Trophoblast cell (in vitro differentiated cells and primary cell): ENCODE results near the gene NDUFA11.
A peak's percentile ranks its signal among the peaks of the same experiment; 100 is the strongest.

Experiments used
- DNase-seq, 2 donors: peaks; one replicate each; pipeline ENCODE4 v3.0.0-alpha.2; 2016
- H2AFZ ChIP-seq: 2 replicates; pipeline ENCODE4 v1.6.1; 2013; ENCODE audit warnings: low read length, moderate library complexity, mild to moderate bottlenecking; ENCODE audit not compliant: insufficient read depth, poor library complexity
- H2AK5ac ChIP-seq: 2 replicates; pipeline ENCODE4 v1.6.1; 2013; ENCODE audit warnings: mild to moderate bottlenecking, low read length
- H2BK120ac ChIP-seq: 2 replicates; pipeline ENCODE4 v1.6.1; 2013; ENCODE audit warnings: low read length, mild to moderate bottlenecking, moderate library complexity; ENCODE audit not compliant: insufficient read depth, poor library complexity
- H2BK12ac ChIP-seq: 2 replicates; pipeline ENCODE4 v1.6.1; 2013; ENCODE audit warnings: mild to moderate bottlenecking, low read length, moderate library complexity
- H2BK5ac ChIP-seq: 2 replicates; pipeline ENCODE4 v1.6.1; 2013; ENCODE audit warnings: low read length, low read depth, moderate library complexity, mild to moderate bottlenecking; ENCODE audit not compliant: poor library complexity
- H3K14ac ChIP-seq: 2 replicates; pipeline ENCODE4 v1.6.1; 2013; ENCODE audit warnings: mild to moderate bottlenecking, low read length
- H3K18ac ChIP-seq: 2 replicates; pipeline ENCODE4 v1.6.1; 2013; ENCODE audit warnings: mild to moderate bottlenecking, low read length
- H3K23ac ChIP-seq: 2 replicates; pipeline ENCODE4 v1.6.1; 2013; ENCODE audit warnings: low read length
- H3K27ac ChIP-seq: 2 replicates; pipeline ENCODE4 v1.5.1; 2013; ENCODE audit warnings: low read depth, mild to moderate bottlenecking, inconsistent platforms, low read length, moderate library complexity
- H3K27me3 ChIP-seq: 2 replicates; pipeline ENCODE4 v1.6.1; 2013; ENCODE audit warnings: inconsistent platforms, mild to moderate bottlenecking, low read length, moderate library complexity; ENCODE audit not compliant: insufficient read depth
- H3K36me3 ChIP-seq, 2 experiments: 1 replicate in 1 of 2; 2 replicates in 1 of 2; pipeline ENCODE4 v1.6.1; 2013; ENCODE audit warnings: low read length in 2 of 2, mild to moderate bottlenecking in 2 of 2, moderate library complexity in 1 of 2; ENCODE audit not compliant: insufficient read depth in 2 of 2, control insufficient read depth in 1 of 2
- H3K4ac ChIP-seq: 2 replicates; pipeline ENCODE4 v1.6.1; 2013; ENCODE audit warnings: low read depth, mild to moderate bottlenecking, low read length, moderate library complexity
- H3K4me1 ChIP-seq, 2 experiments: 1 replicate in 1 of 2; 2 replicates in 1 of 2; pipeline ENCODE4 v1.6.1; 2013; ENCODE audit warnings: low read length in 2 of 2, mild to moderate bottlenecking in 2 of 2, moderate library complexity in 1 of 2; ENCODE audit not compliant: insufficient read depth in 2 of 2, control insufficient read depth in 1 of 2
- H3K4me2 ChIP-seq: 2 replicates; pipeline ENCODE4 v1.6.1; 2013; ENCODE audit warnings: inconsistent platforms, mild to moderate bottlenecking, low read length, moderate library complexity
- H3K4me3 ChIP-seq: 2 replicates; pipeline ENCODE4 v1.5.1; 2013; ENCODE audit warnings: mild to moderate bottlenecking, low read depth, low read length, inconsistent platforms
- H3K79me1 ChIP-seq: one replicate; pipeline ENCODE4 v1.6.1; 2013; ENCODE audit warnings: low read length
- H3K79me2 ChIP-seq: 2 replicates; pipeline ENCODE4 v1.6.1; 2013; ENCODE audit warnings: low read length, mild to moderate bottlenecking; ENCODE audit not compliant: control insufficient read depth, insufficient read depth, poor library complexity
- H3K9ac ChIP-seq: 2 replicates; pipeline ENCODE4 v1.6.1; 2013; ENCODE audit warnings: mild to moderate bottlenecking, low read length
- H3K9me3 ChIP-seq: 2 replicates; pipeline ENCODE4 v1.6.1; 2013; ENCODE audit warnings: low read depth, mild to moderate bottlenecking, control low read depth, inconsistent platforms, low read length; ENCODE audit not compliant: insufficient read depth
- H4K12ac ChIP-seq: 2 replicates; pipeline ENCODE4 v1.6.1; 2013; ENCODE audit warnings: low read depth, mild to moderate bottlenecking, low read length, moderate library complexity
- H4K8ac ChIP-seq: 2 replicates; pipeline ENCODE4 v1.6.1; 2013; ENCODE audit warnings: low read depth, mild to moderate bottlenecking, low read length, moderate library complexity
- H4K91ac ChIP-seq: one replicate; pipeline ENCODE4 v1.6.1; 2013; ENCODE audit warnings: low read depth, mild to moderate bottlenecking, low read length, moderate library complexity
- WGBS: extraction: QIAGEN DNeasy Blood & Tissue Kit; methylation state at CpG from one replicate; pipeline ENCODE4 v1.1.7; 2013; ENCODE audit warnings: missing lambda C conversion rate; ENCODE audit not compliant: insufficient read length, insufficient coverage; ENCODE audit errors: extremely low coverage; 5-methylcytosine and 5-hydroxymethylcytosine counted together

Gene NDUFA11

DNA sequence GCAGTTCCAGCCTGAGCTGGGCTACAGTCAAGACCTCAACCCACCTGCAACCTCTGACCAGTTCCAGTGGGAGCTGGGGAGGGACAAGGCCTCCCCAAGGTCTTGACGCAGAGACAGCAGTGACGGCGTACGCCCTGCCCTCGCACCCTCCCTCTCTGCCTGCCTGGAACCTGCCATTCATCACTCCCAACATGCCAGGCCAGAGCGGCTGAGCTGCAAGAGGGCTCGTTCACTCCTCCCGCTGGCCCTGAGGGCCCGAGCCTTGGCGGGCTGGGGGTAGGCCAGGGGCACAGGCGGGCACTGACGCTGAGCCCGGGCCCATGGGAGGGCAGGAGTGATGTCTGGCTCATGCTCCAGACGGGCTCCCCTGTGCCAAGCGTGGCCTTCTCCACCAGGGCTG is 8.2 kb downstream of the NDUFA11 start:
- no peak overlapping the region for H3K4me3 ChIP-seq
- peaks cover 3% of the 10 kb centered on the region for H3K79me2 ChIP-seq
- H3K4me2 ChIP-seq: no peak overlapping the region
- H3K4ac ChIP-seq: no peak overlapping the region
- DNase-seq: no peak
- WGBS: no CpG with 5 or more reads among the region's 15 CpGs
- H2AFZ ChIP-seq: no peak overlapping the region
- no peak overlapping the region for H3K23ac ChIP-seq
- peaks cover 7% of the 10 kb centered on the region for H3K9me3 ChIP-seq
- H4K12ac ChIP-seq: no peak overlapping the region
- no peak overlapping the region for H4K91ac ChIP-seq
- no peaks in the 10 kb centered on the region for H3K27me3 ChIP-seq
- H2AK5ac ChIP-seq: no peak overlapping the region
- H3K18ac ChIP-seq: no peak overlapping the region
- H3K36me3 ChIP-seq: peaks cover 40% of the 10 kb centered on the region in 2 experiments
- no peak overlapping the region for H2BK5ac ChIP-seq
- no peak overlapping the region for H3K14ac ChIP-seq
- H3K27ac ChIP-seq: no peak overlapping the region
- H4K8ac ChIP-seq: no peak overlapping the region
- no peak overlapping the region for H3K9ac ChIP-seq
- H2BK12ac ChIP-seq: no peak overlapping the region
- H3K4me1 ChIP-seq: peaks cover 0 to 2% of the 10 kb centered on the region in 2 experiments
- no peak overlapping the region for H2BK120ac ChIP-seq
- no peaks in the 10 kb centered on the region for H3K79me1 ChIP-seq

DNA sequence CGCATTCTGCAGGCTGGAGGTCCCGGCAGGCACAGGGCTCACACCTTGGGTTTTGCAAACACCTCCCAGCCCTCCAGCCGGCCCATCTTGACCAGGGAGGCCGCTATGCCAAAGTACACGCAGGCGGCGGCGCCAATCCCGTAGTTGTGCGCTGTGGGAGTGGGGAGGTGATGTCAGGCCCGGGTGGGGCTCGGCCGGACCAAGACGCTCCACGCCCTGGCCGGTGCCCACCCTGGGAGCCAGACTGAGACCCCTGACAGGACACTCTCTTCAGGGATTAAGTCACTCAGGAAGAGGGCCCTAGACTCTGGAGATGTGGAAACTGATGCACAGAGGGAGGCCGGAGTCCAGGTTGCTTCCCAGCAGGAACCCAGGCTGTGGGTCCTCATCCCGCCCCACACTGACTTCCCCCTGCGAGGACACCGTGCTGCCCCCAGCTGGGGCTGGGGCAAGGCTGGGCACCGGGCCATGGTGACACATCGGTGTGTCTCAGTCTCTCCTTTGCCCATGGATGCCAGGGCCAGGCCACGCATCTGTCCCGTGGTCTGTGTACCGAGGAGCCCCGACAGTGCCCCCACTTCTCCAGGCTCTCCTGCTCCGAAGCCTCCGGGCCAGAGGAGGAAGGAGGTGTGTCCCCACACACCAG is 8.8 kb downstream of the NDUFA11 start:
- Histone ChIP-seq H3K27me3 (no peaks in the 10 kb centered on the region), H2AK5ac (no peak overlapping the region), H3K4me2 (no peak overlapping the region), H3K18ac (no peak overlapping the region), H3K4me3 (no peak overlapping the region), H3K79me1 (no peaks in the 10 kb centered on the region), H4K12ac (no peak overlapping the region), H3K9me3 (peaks cover 7% of the 10 kb centered on the region), H3K4ac (no peak overlapping the region), H3K4me1 (peaks cover 0 to 2% of the 10 kb centered on the region in 2 experiments), H2AFZ (no peak overlapping the region), H4K8ac (no peak overlapping the region), H3K27ac (no peak overlapping the region), H3K23ac (no peak overlapping the region), H3K79me2 (peaks cover 2% of the 10 kb centered on the region), H2BK120ac (no peak overlapping the region), H3K36me3 (peaks cover 34 to 36% of the 10 kb centered on the region in 2 experiments), H2BK12ac (no peak overlapping the region), H3K9ac (no peak overlapping the region), H4K91ac (no peak overlapping the region), H3K14ac (no peak overlapping the region), H2BK5ac (no peak overlapping the region)
- no CpG with 5 or more reads among the region's 28 CpGs for WGBS
- peak in 1 of 2 donors; percentile 25 for DNase-seq

DNA sequence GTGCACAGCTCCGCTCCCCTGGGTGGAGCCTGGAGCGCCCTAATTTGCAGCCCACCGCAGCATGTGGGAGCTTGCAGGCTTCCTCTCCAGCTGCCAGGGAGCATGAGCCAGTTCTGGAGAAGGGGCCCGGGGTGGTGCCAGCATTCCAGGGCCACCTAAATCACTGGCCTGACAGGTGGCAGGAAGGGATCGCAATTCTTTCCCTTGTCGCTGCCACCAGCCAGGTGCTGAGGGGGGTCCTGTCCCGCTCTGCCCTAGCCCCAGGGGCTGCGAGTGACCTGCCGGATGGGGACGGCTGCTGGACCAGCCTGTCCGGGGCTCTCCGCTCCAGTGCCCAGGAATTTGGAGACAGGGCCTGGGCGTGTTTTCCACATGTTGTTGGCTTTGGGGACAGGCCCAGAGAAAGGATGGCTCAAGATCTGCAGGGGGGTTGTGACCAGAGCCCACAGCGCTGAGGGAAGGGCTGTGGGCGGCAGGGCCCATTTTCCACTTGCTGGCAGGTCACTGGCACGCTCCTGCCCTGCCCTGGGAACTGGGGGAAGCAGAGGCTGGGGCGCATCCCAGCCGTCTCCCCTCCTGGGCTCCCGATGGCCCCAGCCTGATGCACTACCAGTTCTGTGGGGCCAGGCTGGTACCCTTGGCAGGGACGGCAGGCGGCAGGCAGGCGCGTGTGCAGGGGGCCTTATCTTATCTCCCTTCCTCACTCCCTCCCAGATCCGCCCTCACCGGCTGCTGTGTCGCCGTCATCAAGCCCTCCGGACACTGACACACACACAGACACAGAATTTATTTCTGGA is 9.5 kb downstream of the NDUFA11 start:
- peaks cover 0 to 2% of the 10 kb centered on the region in 2 experiments for H3K4me1 ChIP-seq
- peak in 1 of 2 donors; percentile 66 for DNase-seq
- no peak overlapping the region for H2AK5ac ChIP-seq
- H3K4me3 ChIP-seq: no peak overlapping the region
- WGBS: no CpG with 5 or more reads among the region's 28 CpGs
- H2BK5ac ChIP-seq: no peak overlapping the region
- no peak overlapping the region for H3K23ac ChIP-seq
- no peak overlapping the region for H2AFZ ChIP-seq
- no peak overlapping the region for H2BK12ac ChIP-seq
- H4K91ac ChIP-seq: no peak overlapping the region
- H3K14ac ChIP-seq: no peak overlapping the region
- no peak overlapping the region for H3K27ac ChIP-seq
- no peaks in the 10 kb centered on the region for H3K79me2 ChIP-seq
- H4K12ac ChIP-seq: no peak overlapping the region
- H3K27me3 ChIP-seq: no peaks in the 10 kb centered on the region
- H4K8ac ChIP-seq: no peak overlapping the region
- H3K9ac ChIP-seq: no peak overlapping the region
- no peak overlapping the region for H3K4me2 ChIP-seq
- H3K4ac ChIP-seq: no peak overlapping the region
- H3K36me3 ChIP-seq: peaks cover 32 to 33% of the 10 kb centered on the region in 2 experiments
- H3K9me3 ChIP-seq: peaks cover 7% of the 10 kb centered on the region
- no peak overlapping the region for H3K18ac ChIP-seq
- H2BK120ac ChIP-seq: no peak overlapping the region
- H3K79me1 ChIP-seq: no peaks in the 10 kb centered on the region

DNA sequence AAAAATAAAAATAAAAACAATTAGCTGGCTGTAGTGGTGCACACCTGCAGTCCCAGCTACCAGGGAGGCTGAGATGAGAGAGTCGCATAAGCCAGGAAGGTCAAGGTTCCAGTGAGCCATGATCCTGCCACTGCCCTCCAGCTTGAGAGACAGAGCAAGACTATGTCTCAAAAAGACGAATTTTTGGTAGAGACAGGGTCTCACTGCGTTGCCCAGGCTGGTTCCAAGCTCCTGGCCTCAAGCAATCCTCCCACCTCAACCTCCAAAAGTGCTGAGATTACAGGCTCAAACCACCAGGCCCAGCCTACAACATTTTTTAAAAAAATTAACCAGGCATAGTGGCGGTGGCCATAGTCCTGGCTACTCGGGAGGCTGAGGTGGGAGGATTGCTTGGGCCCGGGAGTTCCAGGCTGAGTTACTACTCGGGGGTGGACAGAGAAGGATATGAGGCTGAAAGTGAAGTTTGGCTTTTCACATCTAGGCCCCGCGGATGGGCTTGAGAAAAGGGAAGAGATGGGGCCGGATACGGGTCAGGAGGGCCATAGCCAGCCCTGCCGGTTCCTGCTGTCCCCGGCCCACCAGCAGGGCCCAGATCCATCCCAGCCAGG is 10.2 kb downstream of the NDUFA11 start:
- no CpG with 5 or more reads among the region's 13 CpGs for WGBS
- no peak overlapping the region for H3K18ac ChIP-seq
- H2BK5ac ChIP-seq: no peak overlapping the region
- peaks cover 0 to 2% of the 10 kb centered on the region in 2 experiments for H3K4me1 ChIP-seq
- no peak overlapping the region for H4K91ac ChIP-seq
- no peak overlapping the region for H3K23ac ChIP-seq
- peak; percentile 40 to 64 for DNase-seq
- H3K36me3 ChIP-seq: peaks cover 32 to 33% of the 10 kb centered on the region in 2 experiments
- no peak overlapping the region for H3K4me2 ChIP-seq
- no peaks in the 10 kb centered on the region for H3K27me3 ChIP-seq
- H3K4me3 ChIP-seq: no peak overlapping the region
- no peak overlapping the region for H4K12ac ChIP-seq
- no peak overlapping the region for H2BK12ac ChIP-seq
- no peak overlapping the region for H2AK5ac ChIP-seq
- no peaks in the 10 kb centered on the region for H3K79me1 ChIP-seq
- H3K9me3 ChIP-seq: peaks cover 7% of the 10 kb centered on the region
- no peak overlapping the region for H3K14ac ChIP-seq
- no peak overlapping the region for H4K8ac ChIP-seq
- H3K4ac ChIP-seq: no peak overlapping the region
- no peak overlapping the region for H2AFZ ChIP-seq
- no peak overlapping the region for H2BK120ac ChIP-seq
- no peaks in the 10 kb centered on the region for H3K79me2 ChIP-seq
- H3K27ac ChIP-seq: no peak overlapping the region
- H3K9ac ChIP-seq: no peak overlapping the region
